WTC11 (cell line): Measurements from ENCODE around the gene IFRD2. TPM values are rescaled to one million over a fixed set of nuclear protein-coding genes. Genes with fewer than 3 reads are reported as not detected.

Experiments
- ATAC-seq: fragments of 200-7000 bp; cut with Tn5 transposase; 2 replicates; pipeline ENCODE4 v1.10.0; 2021; ENCODE audit warnings: mild to moderate bottlenecking, moderate library complexity
- Bru-seq: library from RNA; stranded (reverse); fragments of 400-500 nt; gene quantifications from one replicate; lab custom pipeline; 2021; lab: Mats Ljungman, UMichigan
- CTCF ChIA-PET: fragments of 300-600 bp; sonication (Branson Sonifier 250); formaldehyde crosslinking; loops from one replicate; lab custom pipeline; 2021; ENCODE audit warnings: antibody characterized with exemption; lab: Charles Lee
- POLR2A ChIA-PET: fragments of 350-600 bp; sonication (Branson Sonifier 250); formaldehyde crosslinking; loops from one replicate; lab custom pipeline; 2021; ENCODE audit warnings: antibody characterized with exemption; lab: Charles Lee
- DNase-seq: peaks from one replicate; pipeline ENCODE4 v3.0.0; 2021; ENCODE audit warnings: low spot score
- H3K27ac Mint-ChIP-seq: 2 replicates; pipeline ENCODE4 v1.8.0; 2021; ENCODE audit warnings: mixed read lengths
- H3K27me3 Mint-ChIP-seq: 2 replicates; pipeline ENCODE4 v1.8.0; 2021; ENCODE audit warnings: low read depth, mild to moderate bottlenecking, moderate library complexity, mixed read lengths
- H3K36me3 Mint-ChIP-seq: 2 replicates; pipeline ENCODE4 v1.8.0; 2021; ENCODE audit warnings: mixed read lengths
- H3K4me1 Mint-ChIP-seq: 2 replicates; pipeline ENCODE4 v1.8.0; 2022; ENCODE audit warnings: mixed read lengths
- H3K4me3 Mint-ChIP-seq: 2 replicates; pipeline ENCODE4 v1.8.0; 2021; ENCODE audit warnings: mild to moderate bottlenecking, moderate library complexity, mixed read lengths
- H3K9me3 Mint-ChIP-seq: 2 replicates; pipeline ENCODE4 v1.8.0; 2021; ENCODE audit warnings: mixed read lengths
- FOXK1 ChIP-seq: sonication (generic); formaldehyde crosslinking; IDR thresholded peaks from 2 replicates; pipeline ENCODE4 v1.8.0; 2022; ENCODE audit warnings: mild to moderate bottlenecking, moderate library complexity, missing genetic modification reagents
- FOXP1 ChIP-seq: sonication (generic); formaldehyde crosslinking; IDR thresholded peaks from 2 replicates; pipeline ENCODE4 v1.8.0; 2022; ENCODE audit warnings: missing genetic modification reagents, mild to moderate bottlenecking, moderate library complexity, borderline replicate concordance
- GRHL2 ChIP-seq: fragments of 250-450 bp; sonication (Bioruptor Pico); IDR thresholded peaks from 2 replicates; pipeline ENCODE4 v1.8.0; 2022; ENCODE audit warnings: mild to moderate bottlenecking, moderate library complexity; ENCODE audit not compliant: insufficient replicate concordance, severe bottlenecking
- NFATC4 ChIP-seq: fragments of 250-450 bp; sonication (Bioruptor Pico); IDR thresholded peaks from 2 replicates; pipeline ENCODE4 v1.9.0; 2021; ENCODE audit warnings: mild to moderate bottlenecking
- NR3C1 ChIP-seq: sonication (generic); formaldehyde crosslinking; conservative IDR thresholded peaks from 2 replicates; pipeline ENCODE4 v1.8.1; 2023; ENCODE audit warnings: low read depth, mild to moderate bottlenecking, missing genetic modification reagents
- TCF7 ChIP-seq: sonication (generic); formaldehyde crosslinking; IDR thresholded peaks from 2 replicates; pipeline ENCODE4 v1.8.0; 2022; ENCODE audit warnings: mild to moderate bottlenecking, low read depth, missing genetic modification reagents, moderate library complexity
- ZNF121 ChIP-seq: sonication (generic); formaldehyde crosslinking; IDR thresholded peaks from 2 replicates; pipeline ENCODE4 v1.8.0; 2023; ENCODE audit warnings: missing genetic modification reagents
- ZNF219 ChIP-seq: sonication (generic); formaldehyde crosslinking; IDR thresholded peaks from 2 replicates; pipeline ENCODE4 v1.8.0; 2023; ENCODE audit warnings: missing genetic modification reagents, mild to moderate bottlenecking, borderline replicate concordance
- ZNF416 ChIP-seq: fragments of 250-450 bp; sonication (Bioruptor Pico); IDR thresholded peaks from 2 replicates; pipeline ENCODE4 v1.9.0; 2021; ENCODE audit warnings: mild to moderate bottlenecking, inconsistent platforms
- long read RNA-seq, 3 experiments: library from RNA in 1 of 3; library from capped mRNA in 1 of 3; library from polyadenylated mRNA in 1 of 3; unstranded in 2 of 3; stranded (forward) in 1 of 3; transcript quantifications; one replicate each; pipeline ENCODE4 v2.0.0, GENCODE V29; 2021
- total RNA-seq: library from RNA; stranded (reverse); gene quantifications from 3 replicates; pipeline ENCODE4 v1.2.3, GENCODE V29; 2021
- TF ChIP-seq, protein P1 (sequence below): sonication (generic); formaldehyde crosslinking; IDR thresholded peaks from 2 replicates; pipeline ENCODE4 v1.8.0; 2023; ENCODE audit warnings: missing genetic modification reagents, mild to moderate bottlenecking, borderline replicate concordance
- TF ChIP-seq, protein P2 (sequence below): sonication (generic); formaldehyde crosslinking; IDR thresholded peaks from 2 replicates; pipeline ENCODE4 v1.8.1; 2023; ENCODE audit warnings: mild to moderate bottlenecking, missing genetic modification reagents, borderline replicate concordance
- TF ChIP-seq, protein P3 (sequence below): fragments of 200-600 bp; IDR thresholded peaks from 2 replicates; pipeline ENCODE4 v1.8.0; 2022; ENCODE audit warnings: antibody characterized with exemption
- TF ChIP-seq, protein P4 (sequence below): sonication (generic); formaldehyde crosslinking; conservative IDR thresholded peaks from 2 replicates; pipeline ENCODE4 v1.8.1; 2023; ENCODE audit warnings: mild to moderate bottlenecking, low read depth, missing genetic modification reagents, moderate library complexity
- TF ChIP-seq, protein P5 (sequence below): sonication (generic); formaldehyde crosslinking; IDR thresholded peaks from 2 replicates; pipeline ENCODE4 v1.8.0; 2022; ENCODE audit warnings: missing genetic modification reagents

Gene IFRD2, protein sequence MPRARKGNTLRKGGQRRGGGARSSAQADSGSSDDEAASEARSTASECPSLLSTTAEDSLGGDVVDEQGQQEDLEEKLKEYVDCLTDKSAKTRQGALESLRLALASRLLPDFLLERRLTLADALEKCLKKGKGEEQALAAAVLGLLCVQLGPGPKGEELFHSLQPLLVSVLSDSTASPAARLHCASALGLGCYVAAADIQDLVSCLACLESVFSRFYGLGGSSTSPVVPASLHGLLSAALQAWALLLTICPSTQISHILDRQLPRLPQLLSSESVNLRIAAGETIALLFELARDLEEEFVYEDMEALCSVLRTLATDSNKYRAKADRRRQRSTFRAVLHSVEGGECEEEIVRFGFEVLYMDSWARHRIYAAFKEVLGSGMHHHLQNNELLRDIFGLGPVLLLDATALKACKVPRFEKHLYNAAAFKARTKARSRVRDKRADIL
- total RNA-seq, result 63.2 to 92.0 TPM (median 75.6 TPM) in 3 replicates
- percentile 69 among the genes with signal in this experiment for Bru-seq, nascent RNA
- long read RNA-seq, experiment 1, transcript IFRD2-202 (12 exons, 2,109 nt), result major isoform, 387 of 547 reads
- long read RNA-seq, experiment 1, partial matches to known transcripts, result 68 of 547 reads
- long read RNA-seq, experiment 1, other reads (novel, unspliced or antisense), result 89 of 547 reads
- long read RNA-seq, experiment 2, transcript IFRD2-202 (12 exons, 2,109 nt), result major isoform, 28 of 82 reads
- long read RNA-seq, experiment 2, partial matches to known transcripts, result 29 of 82 reads
- long read RNA-seq, experiment 2, other reads (novel, unspliced or antisense), result 25 of 82 reads
- long read RNA-seq, experiment 3, transcript IFRD2-202 (12 exons, 2,109 nt), result major isoform, 58 of 77 reads
- long read RNA-seq, experiment 3, partial matches to known transcripts, result 8 of 77 reads
- long read RNA-seq, experiment 3, other reads (novel, unspliced or antisense), result 11 of 77 reads

DNA sequence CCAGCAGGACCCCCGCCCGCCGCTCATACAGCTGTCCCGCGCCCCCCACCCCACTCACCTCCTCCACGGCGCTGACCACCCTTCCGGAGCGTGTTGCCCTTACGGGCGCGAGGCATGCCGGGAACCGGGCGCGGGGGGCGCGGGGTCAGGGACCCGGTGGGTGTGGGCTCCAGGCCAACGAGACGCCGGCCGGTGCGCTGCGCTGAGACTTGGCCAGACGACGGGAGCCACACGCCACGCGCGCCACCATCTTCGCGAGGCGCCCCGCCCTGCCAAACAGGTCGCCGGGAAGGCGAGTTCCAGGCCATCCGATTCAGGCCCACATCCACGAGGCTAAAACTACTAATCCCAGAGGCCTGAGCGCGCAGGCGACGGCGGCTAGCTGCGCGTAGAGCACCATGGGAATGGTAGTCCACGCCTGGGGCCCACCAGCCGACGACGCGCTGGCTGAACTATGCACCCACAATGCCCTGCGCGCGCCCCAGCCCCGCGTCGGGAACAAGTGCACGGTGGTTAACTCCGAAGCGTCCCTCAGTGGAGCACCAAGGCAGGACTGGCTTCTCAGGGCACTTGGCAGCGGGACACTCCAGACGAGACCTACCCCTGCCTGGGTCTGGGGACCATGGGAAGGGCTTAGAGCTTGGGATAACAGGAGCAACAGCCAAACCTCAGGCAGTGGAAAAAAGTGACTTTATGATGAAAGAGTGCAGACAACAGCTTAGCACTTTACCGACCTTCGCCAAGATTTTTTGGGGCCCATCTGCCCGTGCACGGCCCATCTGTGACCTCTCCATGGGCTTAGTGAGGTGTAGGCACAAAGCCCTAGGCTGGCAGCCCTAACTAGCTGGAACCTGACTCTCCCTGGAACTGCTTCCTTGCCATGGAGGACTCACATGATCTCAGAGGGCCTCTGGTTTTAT lies at the start of gene IFRD2:
Gene IFRD2 (minus strand): TSS at position 271 of the 920 bp plus-strand sequence. CDS start 155 bp downstream, at position 116.
- Mint-ChIP-seq H3K27ac (peak within 1 kb of the TSS; percentile 96), H3K27me3 (no peaks in the 10 kb centered on the region; the same call in 1 of the 2 replicates), H3K4me3 (peak within 1 kb of the TSS; percentile 76), H3K36me3 (peaks cover 19% of the 10 kb centered on the region), H3K9me3 (no peaks in the 10 kb centered on the region), H3K4me1 (peaks cover 12% of the 10 kb centered on the region)
- ATAC-seq (peak; percentile 96), DNase-seq (peak; percentile 97)
- ChIA-PET CTCF (interaction anchor here (0.7 to 2.2 kb wide), 12 partner anchors 18 to 100 kb away, joined by 3 to 12 read pairs (median 4); partner anchors contain the start of genes GNAI2, HYAL2 and RASSF1), POLR2A (interaction anchor here (1.0 to 1.5 kb wide), 5 partner anchors 13 to 53 kb away, joined by 3 to 5 read pairs (median 3); partner anchors contain the start of gene LSMEM2)
- TF ChIP-seq, protein P1, sequence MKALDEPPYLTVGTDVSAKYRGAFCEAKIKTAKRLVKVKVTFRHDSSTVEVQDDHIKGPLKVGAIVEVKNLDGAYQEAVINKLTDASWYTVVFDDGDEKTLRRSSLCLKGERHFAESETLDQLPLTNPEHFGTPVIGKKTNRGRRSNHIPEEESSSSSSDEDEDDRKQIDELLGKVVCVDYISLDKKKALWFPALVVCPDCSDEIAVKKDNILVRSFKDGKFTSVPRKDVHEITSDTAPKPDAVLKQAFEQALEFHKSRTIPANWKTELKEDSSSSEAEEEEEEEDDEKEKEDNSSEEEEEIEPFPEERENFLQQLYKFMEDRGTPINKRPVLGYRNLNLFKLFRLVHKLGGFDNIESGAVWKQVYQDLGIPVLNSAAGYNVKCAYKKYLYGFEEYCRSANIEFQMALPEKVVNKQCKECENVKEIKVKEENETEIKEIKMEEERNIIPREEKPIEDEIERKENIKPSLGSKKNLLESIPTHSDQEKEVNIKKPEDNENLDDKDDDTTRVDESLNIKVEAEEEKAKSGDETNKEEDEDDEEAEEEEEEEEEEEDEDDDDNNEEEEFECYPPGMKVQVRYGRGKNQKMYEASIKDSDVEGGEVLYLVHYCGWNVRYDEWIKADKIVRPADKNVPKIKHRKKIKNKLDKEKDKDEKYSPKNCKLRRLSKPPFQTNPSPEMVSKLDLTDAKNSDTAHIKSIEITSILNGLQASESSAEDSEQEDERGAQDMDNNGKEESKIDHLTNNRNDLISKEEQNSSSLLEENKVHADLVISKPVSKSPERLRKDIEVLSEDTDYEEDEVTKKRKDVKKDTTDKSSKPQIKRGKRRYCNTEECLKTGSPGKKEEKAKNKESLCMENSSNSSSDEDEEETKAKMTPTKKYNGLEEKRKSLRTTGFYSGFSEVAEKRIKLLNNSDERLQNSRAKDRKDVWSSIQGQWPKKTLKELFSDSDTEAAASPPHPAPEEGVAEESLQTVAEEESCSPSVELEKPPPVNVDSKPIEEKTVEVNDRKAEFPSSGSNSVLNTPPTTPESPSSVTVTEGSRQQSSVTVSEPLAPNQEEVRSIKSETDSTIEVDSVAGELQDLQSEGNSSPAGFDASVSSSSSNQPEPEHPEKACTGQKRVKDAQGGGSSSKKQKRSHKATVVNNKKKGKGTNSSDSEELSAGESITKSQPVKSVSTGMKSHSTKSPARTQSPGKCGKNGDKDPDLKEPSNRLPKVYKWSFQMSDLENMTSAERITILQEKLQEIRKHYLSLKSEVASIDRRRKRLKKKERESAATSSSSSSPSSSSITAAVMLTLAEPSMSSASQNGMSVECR (CRISPR knock-in tag), result no peak; the same call in 1 of the 2 replicates
- no peak for TF ChIP-seq GRHL2 (CRISPR knock-in tag)
- TF ChIP-seq ZNF416, result no peak
- peak; percentile 75; the same call in 1 of the 2 replicates for TF ChIP-seq FOXP1 (CRISPR knock-in tag)
- TF ChIP-seq TCF7 (CRISPR knock-in tag), result no peak
- peak; percentile 89 for TF ChIP-seq FOXK1
- TF ChIP-seq ZNF121, result no peak
- TF ChIP-seq, protein P2, sequence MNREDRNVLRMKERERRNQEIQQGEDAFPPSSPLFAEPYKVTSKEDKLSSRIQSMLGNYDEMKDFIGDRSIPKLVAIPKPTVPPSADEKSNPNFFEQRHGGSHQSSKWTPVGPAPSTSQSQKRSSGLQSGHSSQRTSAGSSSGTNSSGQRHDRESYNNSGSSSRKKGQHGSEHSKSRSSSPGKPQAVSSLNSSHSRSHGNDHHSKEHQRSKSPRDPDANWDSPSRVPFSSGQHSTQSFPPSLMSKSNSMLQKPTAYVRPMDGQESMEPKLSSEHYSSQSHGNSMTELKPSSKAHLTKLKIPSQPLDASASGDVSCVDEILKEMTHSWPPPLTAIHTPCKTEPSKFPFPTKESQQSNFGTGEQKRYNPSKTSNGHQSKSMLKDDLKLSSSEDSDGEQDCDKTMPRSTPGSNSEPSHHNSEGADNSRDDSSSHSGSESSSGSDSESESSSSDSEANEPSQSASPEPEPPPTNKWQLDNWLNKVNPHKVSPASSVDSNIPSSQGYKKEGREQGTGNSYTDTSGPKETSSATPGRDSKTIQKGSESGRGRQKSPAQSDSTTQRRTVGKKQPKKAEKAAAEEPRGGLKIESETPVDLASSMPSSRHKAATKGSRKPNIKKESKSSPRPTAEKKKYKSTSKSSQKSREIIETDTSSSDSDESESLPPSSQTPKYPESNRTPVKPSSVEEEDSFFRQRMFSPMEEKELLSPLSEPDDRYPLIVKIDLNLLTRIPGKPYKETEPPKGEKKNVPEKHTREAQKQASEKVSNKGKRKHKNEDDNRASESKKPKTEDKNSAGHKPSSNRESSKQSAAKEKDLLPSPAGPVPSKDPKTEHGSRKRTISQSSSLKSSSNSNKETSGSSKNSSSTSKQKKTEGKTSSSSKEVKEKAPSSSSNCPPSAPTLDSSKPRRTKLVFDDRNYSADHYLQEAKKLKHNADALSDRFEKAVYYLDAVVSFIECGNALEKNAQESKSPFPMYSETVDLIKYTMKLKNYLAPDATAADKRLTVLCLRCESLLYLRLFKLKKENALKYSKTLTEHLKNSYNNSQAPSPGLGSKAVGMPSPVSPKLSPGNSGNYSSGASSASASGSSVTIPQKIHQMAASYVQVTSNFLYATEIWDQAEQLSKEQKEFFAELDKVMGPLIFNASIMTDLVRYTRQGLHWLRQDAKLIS (CRISPR knock-in tag), result no peak
- TF ChIP-seq, protein P3, sequence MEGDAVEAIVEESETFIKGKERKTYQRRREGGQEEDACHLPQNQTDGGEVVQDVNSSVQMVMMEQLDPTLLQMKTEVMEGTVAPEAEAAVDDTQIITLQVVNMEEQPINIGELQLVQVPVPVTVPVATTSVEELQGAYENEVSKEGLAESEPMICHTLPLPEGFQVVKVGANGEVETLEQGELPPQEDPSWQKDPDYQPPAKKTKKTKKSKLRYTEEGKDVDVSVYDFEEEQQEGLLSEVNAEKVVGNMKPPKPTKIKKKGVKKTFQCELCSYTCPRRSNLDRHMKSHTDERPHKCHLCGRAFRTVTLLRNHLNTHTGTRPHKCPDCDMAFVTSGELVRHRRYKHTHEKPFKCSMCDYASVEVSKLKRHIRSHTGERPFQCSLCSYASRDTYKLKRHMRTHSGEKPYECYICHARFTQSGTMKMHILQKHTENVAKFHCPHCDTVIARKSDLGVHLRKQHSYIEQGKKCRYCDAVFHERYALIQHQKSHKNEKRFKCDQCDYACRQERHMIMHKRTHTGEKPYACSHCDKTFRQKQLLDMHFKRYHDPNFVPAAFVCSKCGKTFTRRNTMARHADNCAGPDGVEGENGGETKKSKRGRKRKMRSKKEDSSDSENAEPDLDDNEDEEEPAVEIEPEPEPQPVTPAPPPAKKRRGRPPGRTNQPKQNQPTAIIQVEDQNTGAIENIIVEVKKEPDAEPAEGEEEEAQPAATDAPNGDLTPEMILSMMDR, result no peak
- TF ChIP-seq NFATC4 (CRISPR knock-in tag), result no peak
- TF ChIP-seq NR3C1 (CRISPR knock-in tag), result no peak
- TF ChIP-seq, protein P4, sequence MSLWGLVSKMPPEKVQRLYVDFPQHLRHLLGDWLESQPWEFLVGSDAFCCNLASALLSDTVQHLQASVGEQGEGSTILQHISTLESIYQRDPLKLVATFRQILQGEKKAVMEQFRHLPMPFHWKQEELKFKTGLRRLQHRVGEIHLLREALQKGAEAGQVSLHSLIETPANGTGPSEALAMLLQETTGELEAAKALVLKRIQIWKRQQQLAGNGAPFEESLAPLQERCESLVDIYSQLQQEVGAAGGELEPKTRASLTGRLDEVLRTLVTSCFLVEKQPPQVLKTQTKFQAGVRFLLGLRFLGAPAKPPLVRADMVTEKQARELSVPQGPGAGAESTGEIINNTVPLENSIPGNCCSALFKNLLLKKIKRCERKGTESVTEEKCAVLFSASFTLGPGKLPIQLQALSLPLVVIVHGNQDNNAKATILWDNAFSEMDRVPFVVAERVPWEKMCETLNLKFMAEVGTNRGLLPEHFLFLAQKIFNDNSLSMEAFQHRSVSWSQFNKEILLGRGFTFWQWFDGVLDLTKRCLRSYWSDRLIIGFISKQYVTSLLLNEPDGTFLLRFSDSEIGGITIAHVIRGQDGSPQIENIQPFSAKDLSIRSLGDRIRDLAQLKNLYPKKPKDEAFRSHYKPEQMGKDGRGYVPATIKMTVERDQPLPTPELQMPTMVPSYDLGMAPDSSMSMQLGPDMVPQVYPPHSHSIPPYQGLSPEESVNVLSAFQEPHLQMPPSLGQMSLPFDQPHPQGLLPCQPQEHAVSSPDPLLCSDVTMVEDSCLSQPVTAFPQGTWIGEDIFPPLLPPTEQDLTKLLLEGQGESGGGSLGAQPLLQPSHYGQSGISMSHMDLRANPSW (CRISPR knock-in tag), result no peak
- TF ChIP-seq, protein P5, sequence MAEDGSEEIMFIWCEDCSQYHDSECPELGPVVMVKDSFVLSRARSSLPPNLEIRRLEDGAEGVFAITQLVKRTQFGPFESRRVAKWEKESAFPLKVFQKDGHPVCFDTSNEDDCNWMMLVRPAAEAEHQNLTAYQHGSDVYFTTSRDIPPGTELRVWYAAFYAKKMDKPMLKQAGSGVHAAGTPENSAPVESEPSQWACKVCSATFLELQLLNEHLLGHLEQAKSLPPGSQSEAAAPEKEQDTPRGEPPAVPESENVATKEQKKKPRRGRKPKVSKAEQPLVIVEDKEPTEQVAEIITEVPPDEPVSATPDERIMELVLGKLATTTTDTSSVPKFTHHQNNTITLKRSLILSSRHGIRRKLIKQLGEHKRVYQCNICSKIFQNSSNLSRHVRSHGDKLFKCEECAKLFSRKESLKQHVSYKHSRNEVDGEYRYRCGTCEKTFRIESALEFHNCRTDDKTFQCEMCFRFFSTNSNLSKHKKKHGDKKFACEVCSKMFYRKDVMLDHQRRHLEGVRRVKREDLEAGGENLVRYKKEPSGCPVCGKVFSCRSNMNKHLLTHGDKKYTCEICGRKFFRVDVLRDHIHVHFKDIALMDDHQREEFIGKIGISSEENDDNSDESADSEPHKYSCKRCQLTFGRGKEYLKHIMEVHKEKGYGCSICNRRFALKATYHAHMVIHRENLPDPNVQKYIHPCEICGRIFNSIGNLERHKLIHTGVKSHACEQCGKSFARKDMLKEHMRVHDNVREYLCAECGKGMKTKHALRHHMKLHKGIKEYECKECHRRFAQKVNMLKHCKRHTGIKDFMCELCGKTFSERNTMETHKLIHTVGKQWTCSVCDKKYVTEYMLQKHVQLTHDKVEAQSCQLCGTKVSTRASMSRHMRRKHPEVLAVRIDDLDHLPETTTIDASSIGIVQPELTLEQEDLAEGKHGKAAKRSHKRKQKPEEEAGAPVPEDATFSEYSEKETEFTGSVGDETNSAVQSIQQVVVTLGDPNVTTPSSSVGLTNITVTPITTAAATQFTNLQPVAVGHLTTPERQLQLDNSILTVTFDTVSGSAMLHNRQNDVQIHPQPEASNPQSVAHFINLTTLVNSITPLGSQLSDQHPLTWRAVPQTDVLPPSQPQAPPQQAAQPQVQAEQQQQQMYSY (CRISPR knock-in tag), result no peak
- 0 out of 2 replicates have a peak, but pooled peaks have one; percentile 9 for TF ChIP-seq ZNF219 (CRISPR knock-in tag)
